NCI-H774 (cell line): ENCODE data around the gene RPL28.

ENCODE experiments used
- DNase-seq: peaks from one replicate; lab custom pipeline; 2025; lab: John Stamatoyannopoulos, UW

Gene RPL28

DNA sequence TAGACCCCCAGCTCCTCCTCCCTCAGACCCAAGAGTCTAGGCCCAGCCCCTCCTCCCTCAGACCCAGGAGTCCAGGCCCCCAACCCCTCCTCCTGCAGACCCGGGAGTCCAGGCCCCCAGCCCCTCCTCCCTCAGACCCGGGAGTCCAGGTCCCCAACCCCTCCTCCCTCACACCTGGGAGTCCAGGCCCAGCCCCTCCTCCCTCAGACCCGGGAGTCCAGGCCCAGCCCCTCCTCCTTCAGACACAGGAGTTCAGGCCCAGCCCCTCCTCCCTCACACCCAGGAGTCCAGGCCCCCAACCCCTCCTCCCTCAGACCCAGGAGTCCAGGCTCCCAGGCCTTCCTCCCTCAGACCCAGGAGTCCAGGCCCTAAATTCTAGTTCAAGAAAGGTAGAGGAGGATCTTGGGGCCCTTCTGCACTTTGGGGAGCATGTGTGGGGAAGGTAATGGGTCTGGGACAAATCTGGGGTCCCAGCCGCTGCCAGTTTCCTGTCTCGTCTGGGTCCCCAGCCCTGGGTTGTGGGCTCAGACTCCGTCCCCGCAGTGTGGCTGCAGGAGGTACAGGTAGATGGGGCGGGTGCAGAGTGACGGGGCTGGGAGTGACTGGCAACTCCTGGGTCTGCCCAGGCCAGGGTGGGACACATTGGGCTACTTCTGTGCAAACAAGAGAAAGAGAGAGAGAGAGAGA lies 12.3 kb upstream of the RPL28 start:
- no peak for DNase-seq

DNA sequence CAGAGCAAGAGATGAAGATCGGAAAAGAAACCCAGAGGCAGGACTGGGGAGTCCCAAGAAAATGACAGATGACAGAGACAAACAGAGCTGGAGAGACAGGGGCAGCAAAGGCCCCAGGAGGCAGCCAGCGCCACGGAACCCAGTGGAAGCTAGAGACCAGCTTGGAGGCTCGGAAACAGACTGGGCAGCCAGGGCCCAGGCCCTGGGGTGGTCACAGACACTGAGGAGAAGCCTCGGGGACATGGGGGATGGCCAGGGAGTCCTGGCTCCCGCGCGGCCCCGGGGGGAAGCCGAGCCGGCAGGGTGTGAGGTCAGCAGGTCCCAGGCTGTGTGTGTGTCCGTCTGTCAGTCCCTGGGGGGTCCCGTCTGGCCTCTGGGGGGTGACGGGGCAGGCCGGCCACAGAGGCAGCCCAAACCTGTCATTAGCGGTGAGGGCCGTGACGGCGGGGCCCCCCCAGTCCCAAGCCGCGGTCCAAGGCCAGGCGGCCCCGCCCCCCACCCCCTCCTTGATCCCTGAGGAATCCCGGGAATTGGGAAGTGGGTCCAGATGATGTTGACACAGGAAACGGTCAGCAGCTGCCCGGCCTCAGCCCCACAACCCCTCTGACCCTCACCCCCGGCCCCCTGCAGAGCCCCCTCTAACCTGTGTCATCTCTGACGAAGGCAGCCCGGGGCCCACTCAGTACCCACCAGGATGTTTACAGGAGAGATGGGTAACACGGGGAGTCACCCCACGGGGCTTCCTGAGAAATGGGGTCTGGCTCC lies 11.6 kb upstream of the RPL28 start:
- no peak for DNase-seq

- DNase-seq: no peak
Observed at GRCh38 chr19:55376241-55376933, 9.3 kb upstream of the RPL28 start, which contains the start of gene TMEM190. TSS of gene TMEM190 (plus strand) at chr19:55376826. CDS start at chr19:55376854, 28 bp downstream.

DNA sequence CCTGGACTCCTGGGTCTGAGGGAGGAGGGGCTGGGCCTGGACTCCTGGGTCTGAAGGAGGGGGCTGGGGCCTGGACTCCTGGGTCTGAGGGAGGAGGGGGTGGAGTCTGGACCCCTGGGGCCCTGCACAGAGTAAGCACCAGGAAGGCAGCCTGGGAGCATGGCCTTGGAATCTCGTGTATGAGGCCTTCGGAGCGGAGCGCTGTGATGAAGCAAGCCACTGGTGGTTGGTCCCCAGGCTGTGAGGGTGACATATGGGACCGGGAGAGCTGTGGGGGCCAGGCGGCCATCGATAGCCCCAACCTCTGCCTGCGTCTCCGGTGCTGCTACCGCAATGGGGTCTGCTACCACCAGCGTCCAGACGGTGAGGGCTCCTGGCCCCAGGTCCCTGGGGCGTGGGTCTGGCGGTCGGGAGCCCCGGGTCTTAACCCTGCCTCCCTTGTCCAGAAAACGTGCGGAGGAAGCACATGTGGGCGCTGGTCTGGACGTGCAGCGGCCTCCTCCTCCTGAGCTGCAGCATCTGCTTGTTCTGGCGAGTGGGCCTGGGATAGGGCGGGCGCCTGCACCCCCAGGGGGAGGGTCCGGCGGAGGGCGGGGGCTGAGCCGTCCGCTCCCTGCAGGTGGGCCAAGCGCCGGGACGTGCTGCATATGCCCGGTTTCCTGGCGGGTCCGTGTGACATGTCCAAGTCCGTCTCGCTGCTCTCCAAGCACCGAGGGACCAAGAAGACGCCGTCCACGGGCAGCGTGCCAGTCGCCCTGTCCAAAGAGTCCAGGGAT lies 8.2 kb upstream of the RPL28 start:
- no peak for DNase-seq

DNA sequence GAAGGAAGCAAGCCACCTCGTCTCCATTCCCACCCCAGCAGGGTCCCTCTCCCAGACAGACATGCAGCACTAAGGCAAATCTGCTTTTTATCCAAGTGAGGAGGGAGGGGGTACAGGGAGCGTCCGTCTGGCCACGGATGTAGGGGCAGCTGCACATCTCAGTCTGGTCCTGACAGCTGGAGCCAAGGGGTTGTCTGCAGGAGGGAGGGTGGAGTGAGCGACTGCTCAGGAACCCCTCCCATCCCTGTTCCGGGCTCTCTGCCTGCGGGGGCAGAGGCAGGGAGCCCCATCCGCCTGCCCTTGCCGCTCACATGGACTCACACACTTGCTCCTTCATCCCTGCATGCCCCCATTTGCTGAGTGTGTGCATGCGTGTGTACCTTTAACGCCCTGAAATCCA lies 6.6 kb upstream of the RPL28 start:
- no peak for DNase-seq

DNA sequence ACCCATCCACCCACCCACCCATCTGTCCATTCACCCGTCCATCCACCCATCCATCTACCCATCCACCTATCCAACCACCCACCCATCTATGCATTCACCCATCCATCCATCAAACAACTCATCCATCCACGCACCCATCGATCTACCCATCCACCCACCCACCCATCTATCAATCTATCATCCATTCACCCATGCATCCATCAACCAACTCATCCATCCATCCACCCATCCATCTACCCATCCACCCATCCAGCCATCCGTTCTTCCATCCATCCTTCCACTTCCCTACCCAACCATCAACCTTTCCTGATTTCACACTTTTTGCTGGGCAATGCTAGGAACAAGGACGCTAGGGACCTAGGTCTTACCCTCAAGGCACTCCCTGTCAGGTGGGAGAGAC lies 3.7 kb upstream of the RPL28 start:
- DNase-seq: no peak

DNA sequence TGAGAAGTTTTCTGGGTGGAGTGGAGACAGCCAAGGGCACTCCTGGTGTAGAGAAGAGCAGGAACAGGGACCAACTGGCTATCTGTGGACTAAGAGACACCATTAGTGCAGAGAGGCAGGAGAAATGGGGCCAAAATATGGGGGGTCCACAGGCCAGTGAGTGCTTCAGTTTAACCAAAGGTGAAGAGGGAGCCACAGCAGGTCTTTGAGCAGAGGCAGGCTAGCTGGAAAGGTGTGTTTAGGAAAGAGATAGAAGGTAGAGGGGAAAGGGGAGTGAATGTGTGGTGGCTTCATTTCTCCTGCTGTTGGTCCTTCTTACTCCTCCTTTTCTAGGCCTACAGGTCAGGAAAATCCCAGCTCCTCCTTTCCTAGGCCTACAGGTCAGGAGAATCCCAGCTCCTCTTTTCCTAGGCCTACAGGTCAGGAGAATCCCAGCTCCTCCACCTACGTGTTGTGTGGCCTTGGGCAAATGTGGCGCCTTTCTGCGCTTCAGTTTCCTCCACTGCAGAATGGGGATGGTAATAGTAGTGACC lies 3.1 kb upstream of the RPL28 start:
- no peak for DNase-seq

GRCh38 chr19:55383279-55384130 lies 2.2 kb upstream of the RPL28 start:
- DNase-seq: peak; percentile 45

- DNase-seq: peak; percentile 45
Observed at GRCh38 chr19:55384131-55384919, 1.4 kb upstream of the RPL28 start, which contains the start of gene TMEM238. TSS of gene TMEM238 (minus strand) at chr19:55384292. CDS start at chr19:55384259, 33 bp downstream.

GRCh38 chr19:55384920-55385723 lies 610 bp upstream of the RPL28 start:
- peak; percentile 92 for DNase-seq

DNA sequence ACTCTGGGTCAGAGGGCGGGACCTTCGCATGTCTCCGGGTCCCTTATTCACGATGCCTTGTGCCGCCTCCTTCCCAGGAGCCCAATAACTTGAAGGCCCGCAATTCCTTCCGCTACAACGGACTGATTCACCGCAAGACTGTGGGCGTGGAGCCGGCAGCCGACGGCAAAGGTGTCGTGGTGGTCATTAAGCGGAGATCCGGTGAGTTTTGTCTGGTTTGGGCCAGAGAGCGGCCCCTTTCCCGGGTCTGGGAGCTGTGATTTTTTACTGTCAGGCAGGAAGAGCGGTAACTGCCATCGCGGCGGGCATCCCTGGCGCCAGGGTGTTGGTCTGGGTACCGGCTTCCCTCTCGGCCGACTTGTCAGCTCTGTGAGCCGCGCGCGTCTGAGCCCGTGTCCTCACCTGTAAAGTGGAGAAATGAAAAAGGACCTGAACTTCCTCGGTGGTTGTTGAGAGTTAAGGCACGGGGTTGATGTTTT lies 800 bp downstream of the RPL28 start:
- no peak for DNase-seq

DNA sequence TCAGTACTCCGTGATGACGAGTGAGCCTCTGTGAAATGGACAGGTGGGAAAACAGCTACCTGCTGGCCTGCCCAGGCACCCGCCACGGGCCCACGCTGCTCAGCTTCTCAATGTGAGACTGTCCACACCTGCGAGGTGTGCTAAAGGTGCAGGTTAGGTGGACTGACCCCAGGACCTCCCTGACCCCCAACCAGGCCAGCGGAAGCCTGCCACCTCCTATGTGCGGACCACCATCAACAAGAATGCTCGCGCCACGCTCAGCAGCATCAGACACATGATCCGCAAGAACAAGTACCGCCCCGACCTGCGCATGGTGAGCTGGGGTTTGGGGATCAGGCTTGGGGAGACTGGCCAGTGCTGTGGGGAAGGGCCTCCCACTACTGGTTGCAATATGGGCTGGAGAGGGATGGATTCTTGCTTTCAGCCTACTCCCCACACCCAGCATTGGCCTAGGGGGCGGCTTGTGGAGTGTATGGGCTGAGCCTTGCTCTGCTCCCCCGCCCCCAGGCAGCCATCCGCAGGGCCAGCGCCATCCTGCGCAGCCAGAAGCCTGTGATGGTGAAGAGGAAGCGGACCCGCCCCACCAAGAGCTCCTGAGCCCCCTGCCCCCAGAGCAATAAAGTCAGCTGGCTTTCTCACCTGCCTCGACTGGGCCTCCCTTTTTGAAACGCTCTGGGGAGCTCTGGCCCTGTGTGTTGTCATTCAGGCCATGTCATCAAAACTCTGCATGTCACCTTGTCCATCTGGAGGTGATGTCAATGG lies 2.2 kb downstream of the RPL28 start:
- DNase-seq: no peak

DNA sequence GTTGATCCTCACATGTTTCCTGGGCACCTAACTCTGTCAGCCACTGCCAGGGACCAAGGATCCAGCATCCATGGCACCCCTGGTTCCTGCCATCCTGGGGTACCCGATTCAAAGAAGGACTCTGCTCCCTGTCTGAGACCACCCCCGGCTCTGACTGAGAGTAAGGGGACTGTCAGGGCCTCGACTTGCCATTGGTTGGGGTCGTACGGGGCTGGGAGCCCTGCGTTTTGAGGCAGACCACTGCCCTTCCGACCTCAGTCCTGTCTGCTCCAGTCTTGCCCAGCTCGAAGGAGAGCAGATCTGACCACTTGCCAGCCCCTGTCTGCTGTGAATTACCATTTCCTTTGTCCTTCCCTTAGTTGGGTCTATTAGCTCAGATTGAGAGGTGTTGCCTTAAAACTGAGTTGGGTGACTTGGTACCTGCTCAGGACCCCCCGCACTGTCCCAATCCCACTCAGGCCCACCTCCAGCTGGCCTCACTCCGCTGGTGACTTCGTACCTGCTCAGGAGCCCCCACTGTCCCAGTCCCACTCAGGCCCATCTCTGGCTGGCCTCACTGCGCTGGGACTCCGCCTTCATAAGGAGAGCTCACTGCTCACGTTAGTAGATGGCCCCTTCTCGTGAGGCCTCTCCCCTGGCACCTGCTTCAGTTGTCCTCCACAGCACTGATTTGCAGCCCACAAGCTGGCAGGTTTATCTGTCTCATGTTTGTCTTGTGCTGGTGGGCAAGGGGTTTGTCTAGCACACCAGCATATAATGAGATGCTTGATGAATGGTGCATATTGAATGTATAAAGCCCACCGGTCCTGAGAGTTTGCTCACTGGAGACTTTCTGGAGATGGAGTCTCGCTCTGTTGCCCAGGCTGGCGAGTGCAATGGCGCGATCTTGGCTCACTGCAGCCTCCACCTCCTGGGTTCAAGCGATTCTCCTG lies 3.9 kb downstream of the RPL28 start:
- no peak for DNase-seq

GRCh38 chr19:55390461-55390880 lies 4.7 kb downstream of the RPL28 start:
- no peak for DNase-seq

DNA sequence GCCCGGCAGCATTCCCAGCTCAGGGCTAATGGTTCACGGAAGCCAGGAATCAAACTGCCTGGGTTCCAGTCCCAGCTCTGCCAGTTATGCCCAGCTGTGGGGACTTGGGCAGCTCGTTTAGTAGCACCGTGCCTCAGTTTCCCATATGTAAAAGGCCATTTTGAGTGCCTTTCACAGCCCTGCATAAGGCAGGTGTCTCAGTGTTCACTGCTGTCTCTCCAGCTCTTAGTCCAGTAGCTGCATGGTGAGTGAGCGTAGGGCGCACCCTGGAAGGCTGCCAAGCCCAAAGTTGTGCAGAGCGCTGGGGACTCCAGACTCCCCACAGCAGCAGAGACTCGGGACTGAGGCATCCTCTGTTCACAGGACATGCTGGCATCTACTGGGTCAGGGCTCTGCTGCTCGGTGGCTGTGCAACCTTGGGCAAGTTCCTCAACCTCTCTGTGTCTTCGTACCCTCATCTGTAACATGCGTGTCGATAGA lies 5.5 kb downstream of the RPL28 start:
- DNase-seq: no peak

- DNase-seq: no peak
Observed at GRCh38 chr19:55391702-55392615, 6.2 kb downstream of the RPL28 start.
